22Rv1 (cell line): ENCODE results near the gene DLEC1.

ENCODE experiments used
- H3K27ac ChIP-seq: fragments of 450-650 bp; 2 replicates; pipeline ENCODE4 v1.5.1; 2017
- ZFX ChIP-seq: fragments of 450-650 bp; IDR thresholded peaks from 2 replicates; pipeline ENCODE4 v1.6.1; 2017; ENCODE audit warnings: antibody characterized with exemption, borderline replicate concordance
- TF ChIP-seq, protein P1 (sequence below): fragments of 450-650 bp; IDR thresholded peaks from 2 replicates; pipeline ENCODE4 v1.5.1; 2017; ENCODE audit warnings: mild to moderate bottlenecking

DLEC1 gene

DNA sequence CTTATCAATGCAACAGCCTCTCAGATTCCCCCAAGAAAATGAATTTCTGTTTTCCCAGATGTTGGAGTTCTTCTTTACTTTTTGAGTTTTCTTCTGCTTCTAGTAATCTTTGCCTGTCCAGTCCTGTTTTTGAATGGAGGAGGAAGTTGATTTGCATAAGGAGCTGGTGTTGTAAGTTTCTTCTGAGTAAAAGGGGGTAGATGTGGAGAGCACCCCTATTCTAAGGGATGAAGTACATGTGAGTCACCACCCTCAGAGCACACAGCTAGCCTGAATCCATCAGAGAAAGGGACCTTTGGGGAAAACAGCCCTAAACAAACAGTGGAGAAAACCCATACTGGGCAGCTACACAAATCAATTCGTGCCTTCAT, 63.4 kb downstream of the DLEC1 start:
- TF ChIP-seq, protein P1, sequence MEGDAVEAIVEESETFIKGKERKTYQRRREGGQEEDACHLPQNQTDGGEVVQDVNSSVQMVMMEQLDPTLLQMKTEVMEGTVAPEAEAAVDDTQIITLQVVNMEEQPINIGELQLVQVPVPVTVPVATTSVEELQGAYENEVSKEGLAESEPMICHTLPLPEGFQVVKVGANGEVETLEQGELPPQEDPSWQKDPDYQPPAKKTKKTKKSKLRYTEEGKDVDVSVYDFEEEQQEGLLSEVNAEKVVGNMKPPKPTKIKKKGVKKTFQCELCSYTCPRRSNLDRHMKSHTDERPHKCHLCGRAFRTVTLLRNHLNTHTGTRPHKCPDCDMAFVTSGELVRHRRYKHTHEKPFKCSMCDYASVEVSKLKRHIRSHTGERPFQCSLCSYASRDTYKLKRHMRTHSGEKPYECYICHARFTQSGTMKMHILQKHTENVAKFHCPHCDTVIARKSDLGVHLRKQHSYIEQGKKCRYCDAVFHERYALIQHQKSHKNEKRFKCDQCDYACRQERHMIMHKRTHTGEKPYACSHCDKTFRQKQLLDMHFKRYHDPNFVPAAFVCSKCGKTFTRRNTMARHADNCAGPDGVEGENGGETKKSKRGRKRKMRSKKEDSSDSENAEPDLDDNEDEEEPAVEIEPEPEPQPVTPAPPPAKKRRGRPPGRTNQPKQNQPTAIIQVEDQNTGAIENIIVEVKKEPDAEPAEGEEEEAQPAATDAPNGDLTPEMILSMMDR: no peak
- TF ChIP-seq ZFX: no peak
- H3K27ac ChIP-seq: no peak overlapping the region

- H3K27ac ChIP-seq: no peak overlapping the region
- no peak for TF ChIP-seq ZFX
- TF ChIP-seq, protein P1: no peak
These were observed 66.5 kb downstream of the DLEC1 start for GRCh38 chr3:38105525-38105924.

DNA sequence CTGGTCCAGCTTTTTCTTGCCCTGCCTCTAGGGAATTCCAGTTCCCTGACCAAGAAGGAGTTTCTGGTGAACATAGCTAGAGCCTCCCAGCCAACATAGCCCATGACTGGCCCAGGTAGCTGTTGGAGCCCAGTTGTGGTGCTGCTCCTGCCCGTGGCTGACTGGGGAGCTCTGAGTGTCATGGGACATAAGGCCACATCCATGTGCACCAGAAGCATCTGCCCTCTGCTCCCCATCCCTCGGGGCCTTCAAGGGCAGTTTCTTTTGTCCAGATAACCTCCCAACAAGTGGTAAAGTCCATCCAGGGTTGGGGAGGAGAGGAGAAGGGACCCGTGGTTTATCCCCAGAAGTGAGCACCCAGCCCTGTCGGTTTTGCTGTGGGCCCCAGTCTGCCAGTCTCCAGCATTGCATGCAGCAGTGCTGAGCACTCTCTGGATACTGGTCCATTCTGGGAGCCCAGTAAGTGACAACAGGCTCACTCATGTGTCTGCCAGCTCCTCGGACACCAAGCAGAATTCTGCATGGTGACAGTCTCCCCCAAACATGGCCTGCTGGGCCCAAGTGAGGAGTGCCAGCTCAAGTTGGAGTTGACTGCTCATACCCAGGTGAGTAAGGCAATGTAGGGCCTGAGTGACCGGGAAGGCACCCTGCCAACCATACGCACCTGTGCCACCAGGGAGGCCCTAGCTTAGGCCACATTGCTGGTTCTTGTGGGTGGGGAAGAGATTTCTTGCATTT, 69.1 kb downstream of the DLEC1 start:
- H3K27ac ChIP-seq: no peak overlapping the region
- no peak for TF ChIP-seq ZFX
- TF ChIP-seq, protein P1: no peak

DNA sequence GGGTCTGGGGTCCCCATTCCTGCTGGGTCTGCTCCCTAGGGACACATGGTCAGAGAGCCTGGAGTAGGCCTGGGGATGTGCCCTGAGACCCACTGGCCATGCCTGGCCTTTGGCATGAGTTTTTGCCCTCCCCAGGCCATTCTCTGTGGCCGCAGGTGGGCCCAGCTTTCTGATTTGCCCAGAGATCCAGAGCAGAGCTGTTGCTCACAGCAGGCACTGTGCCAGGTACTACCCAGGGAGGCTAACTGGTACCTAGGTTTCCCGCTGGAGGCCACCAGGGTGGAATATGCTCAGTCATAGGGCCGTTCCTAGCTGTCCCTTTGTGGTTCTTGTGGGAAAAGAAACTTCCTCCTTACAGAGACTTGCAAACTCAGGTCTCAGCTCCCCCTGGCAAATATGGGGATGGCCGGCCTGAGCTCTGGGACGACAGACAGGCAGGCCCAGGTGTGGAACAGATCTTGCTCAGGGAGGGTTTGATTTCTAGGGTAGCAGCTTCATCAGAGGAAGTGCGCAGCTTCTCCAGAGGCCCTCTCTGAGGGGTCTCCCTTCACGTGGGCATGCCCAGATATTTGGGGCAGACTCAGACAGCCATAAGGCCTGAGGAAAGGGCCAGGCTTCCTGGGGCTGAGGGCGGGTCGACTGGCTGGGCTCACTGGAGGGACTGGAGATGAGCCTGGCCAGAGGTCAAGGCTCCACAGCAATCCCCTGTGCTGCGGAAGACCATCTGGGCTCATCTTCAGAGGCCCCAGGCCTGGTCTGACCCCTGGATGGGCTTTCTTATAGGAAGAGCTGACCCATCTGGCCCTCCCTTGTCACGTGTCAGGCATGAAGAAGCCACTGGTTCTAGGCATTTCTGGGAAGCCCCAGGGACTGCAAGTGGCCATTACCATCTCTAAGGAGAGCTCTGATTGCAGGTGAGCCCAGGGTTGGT, 69.9 kb downstream of the DLEC1 start:
- no peak for TF ChIP-seq ZFX
- TF ChIP-seq, protein P1: no peak
- no peak overlapping the region for H3K27ac ChIP-seq

- H3K27ac ChIP-seq: no peak overlapping the region
These were observed 70.7 kb downstream of the DLEC1 start for GRCh38 chr3:38109580-38110313.

GRCh38 chr3:38110314-38111050, 71.5 kb downstream of the DLEC1 start:
- TF ChIP-seq ZFX: no peak
- TF ChIP-seq, protein P1: no peak
- no peak overlapping the region for H3K27ac ChIP-seq

More at GRCh38 chr3:38109580-38110313, 70.7 kb downstream of the DLEC1 start:
- no peak for TF ChIP-seq ZFX
- TF ChIP-seq, protein P1: no peak
